Measurements from ENCODE around the gene SMCO3. TPM values are rescaled to one million over a fixed set of nuclear protein-coding genes. Genes with fewer than 3 reads are reported as not detected.

SMCO3 gene
- total and polyA plus RNA-seq, 10 of the 15 experiments (the other 5 are each of a cell fraction or from before 2014, with no cell fraction given), result 0.05 to 0.35 (median 0.10) TPM; not detected in 6

DNA sequence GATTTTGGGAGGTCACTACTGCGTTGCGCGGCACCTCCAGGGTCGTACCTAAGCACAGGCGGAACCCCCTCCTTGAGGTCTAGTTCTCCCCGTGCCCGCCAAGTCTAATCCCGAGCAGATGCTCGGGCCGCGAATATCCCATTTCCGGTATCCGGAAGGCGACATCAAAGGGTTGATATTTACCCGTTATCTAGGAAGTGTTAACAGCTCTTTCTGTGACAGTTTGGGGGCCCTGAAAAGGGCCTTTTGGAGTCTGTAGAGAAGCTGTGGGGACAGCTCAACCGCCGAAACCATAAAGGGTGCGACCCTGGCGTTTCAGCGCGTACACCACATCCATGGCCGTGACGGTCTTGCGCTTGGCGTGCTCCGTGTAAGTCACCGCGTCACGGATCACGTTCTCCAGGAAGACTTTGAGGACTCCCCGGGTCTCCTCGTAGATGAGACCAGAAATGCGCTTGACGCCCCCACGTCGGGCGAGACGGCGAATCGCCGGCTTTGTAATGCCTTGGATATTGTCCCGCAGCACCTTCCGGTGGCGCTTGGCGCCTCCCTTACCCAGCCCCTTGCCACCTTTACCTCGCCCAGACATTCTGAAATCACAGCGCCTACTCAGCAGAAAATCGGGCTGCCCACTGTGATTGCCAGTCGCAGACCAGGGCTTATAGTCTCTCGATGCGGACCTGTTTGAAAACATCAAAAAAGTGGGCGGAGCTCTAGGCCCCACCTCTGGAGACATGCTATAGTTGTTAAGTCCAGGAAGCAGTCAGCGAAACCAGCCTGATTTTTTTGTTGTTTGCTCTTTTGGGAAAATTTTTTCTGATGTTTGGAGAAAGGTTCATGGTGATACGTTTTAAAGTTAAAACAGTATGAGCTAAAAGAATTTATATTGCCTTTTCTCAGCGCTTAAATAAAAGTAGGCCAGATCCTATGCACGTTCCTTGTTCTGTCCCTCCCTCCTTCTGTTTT is 43.2 kb downstream of the SMCO3 start (continued):
- TF ChIP-seq TCF12 (IDR thresholded peaks at IDR 0.05; ENCODE audit: low read depth, low read length) (peak; percentile 79), SMAD1 (IDR thresholded peaks at IDR 0.05; ENCODE audit: low read depth, partially characterized antibody) (peak; percentile 99), ETV6 (conservative IDR thresholded peaks at IDR 0.05 in 1 of 2, IDR thresholded peaks at IDR 0.05 in 1 of 2; ENCODE audit: borderline replicate concordance in 1 of 2, low read depth in 1 of 2) (peak in 1 of 2 experiments; percentile 11; a peak in 1 of 4 replicates), RBBP5 (conservative IDR thresholded peaks at IDR 0.05) (no peak; the same call in 1 of the 2 replicates), DPF2 (IDR thresholded peaks at IDR 0.05) (peak; percentile 58; the same call in 1 of the 2 replicates), EED (IDR thresholded peaks at IDR 0.05; ENCODE audit: low read depth) (peak; percentile 45), ZSCAN29 (IDR thresholded peaks at IDR 0.05) (no peak), CEBPB (IDR thresholded peaks at IDR 0.05; ENCODE audit: borderline replicate concordance in 1 of 2, low read depth in 2 of 2, low read length in 2 of 2) (no peak), SREBF2 (IDR thresholded peaks at IDR 0.05; ENCODE audit: low read length) (no peak)
- TF ChIP-seq, protein P1, sequence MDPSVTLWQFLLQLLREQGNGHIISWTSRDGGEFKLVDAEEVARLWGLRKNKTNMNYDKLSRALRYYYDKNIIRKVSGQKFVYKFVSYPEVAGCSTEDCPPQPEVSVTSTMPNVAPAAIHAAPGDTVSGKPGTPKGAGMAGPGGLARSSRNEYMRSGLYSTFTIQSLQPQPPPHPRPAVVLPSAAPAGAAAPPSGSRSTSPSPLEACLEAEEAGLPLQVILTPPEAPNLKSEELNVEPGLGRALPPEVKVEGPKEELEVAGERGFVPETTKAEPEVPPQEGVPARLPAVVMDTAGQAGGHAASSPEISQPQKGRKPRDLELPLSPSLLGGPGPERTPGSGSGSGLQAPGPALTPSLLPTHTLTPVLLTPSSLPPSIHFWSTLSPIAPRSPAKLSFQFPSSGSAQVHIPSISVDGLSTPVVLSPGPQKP (IDR thresholded peaks at IDR 0.05; ENCODE audit: low read depth, low read length), result peak; percentile 60; the same call in 1 of the 2 replicates
- TF ChIP-seq, protein P2, sequence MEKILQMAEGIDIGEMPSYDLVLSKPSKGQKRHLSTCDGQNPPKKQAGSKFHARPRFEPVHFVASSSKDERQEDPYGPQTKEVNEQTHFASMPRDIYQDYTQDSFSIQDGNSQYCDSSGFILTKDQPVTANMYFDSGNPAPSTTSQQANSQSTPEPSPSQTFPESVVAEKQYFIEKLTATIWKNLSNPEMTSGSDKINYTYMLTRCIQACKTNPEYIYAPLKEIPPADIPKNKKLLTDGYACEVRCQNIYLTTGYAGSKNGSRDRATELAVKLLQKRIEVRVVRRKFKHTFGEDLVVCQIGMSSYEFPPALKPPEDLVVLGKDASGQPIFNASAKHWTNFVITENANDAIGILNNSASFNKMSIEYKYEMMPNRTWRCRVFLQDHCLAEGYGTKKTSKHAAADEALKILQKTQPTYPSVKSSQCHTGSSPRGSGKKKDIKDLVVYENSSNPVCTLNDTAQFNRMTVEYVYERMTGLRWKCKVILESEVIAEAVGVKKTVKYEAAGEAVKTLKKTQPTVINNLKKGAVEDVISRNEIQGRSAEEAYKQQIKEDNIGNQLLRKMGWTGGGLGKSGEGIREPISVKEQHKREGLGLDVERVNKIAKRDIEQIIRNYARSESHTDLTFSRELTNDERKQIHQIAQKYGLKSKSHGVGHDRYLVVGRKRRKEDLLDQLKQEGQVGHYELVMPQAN (conservative IDR thresholded peaks at IDR 0.05), result peak; percentile 86; the same call in 1 of the 2 replicates
- TF ChIP-seq, protein P3, sequence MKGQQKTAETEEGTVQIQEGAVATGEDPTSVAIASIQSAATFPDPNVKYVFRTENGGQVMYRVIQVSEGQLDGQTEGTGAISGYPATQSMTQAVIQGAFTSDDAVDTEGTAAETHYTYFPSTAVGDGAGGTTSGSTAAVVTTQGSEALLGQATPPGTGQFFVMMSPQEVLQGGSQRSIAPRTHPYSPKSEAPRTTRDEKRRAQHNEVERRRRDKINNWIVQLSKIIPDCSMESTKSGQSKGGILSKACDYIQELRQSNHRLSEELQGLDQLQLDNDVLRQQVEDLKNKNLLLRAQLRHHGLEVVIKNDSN (IDR thresholded peaks at IDR 0.05; ENCODE audit: borderline replicate concordance, extremely low read length, insufficient read depth, low read depth, low read length), result no peak
- TF ChIP-seq, protein P4, sequence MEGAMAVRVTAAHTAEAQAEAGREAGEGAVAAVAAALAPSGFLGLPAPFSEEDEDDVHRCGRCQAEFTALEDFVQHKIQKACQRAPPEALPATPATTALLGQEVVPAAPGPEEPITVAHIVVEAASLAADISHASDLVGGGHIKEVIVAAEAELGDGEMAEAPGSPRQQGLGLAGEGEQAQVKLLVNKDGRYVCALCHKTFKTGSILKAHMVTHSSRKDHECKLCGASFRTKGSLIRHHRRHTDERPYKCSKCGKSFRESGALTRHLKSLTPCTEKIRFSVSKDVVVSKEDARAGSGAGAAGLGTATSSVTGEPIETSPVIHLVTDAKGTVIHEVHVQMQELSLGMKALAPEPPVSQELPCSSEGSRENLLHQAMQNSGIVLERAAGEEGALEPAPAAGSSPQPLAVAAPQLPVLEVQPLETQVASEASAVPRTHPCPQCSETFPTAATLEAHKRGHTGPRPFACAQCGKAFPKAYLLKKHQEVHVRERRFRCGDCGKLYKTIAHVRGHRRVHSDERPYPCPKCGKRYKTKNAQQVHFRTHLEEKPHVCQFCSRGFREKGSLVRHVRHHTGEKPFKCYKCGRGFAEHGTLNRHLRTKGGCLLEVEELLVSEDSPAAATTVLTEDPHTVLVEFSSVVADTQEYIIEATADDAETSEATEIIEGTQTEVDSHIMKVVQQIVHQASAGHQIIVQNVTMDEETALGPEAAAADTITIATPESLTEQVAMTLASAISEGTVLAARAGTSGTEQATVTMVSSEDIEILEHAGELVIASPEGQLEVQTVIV (IDR thresholded peaks at IDR 0.05; ENCODE audit: borderline replicate concordance, partially characterized antibody), result no peak
